Ovary (tissue), 9 donors: ENCODE data around the gene POLD1. TPM values are rescaled to one million over a fixed set of nuclear protein-coding genes. Genes with fewer than 3 reads are reported as not detected.
"Not testable (repeated sequence)": the region's sequence is repeated elsewhere in the genome, so short reads cannot be mapped to it uniquely, and the experiment has no call there.

ENCODE experiments used
- DNase-seq, 5 donors: peaks; one replicate each; pipeline ENCODE4 v3.0.0-alpha.2; 2019 to 2020
- H3K27ac ChIP-seq, 2 donors: fragments of 200-600 bp; one replicate each; pipeline versions ENCODE4 v1.5.1 to v1.8.0; 2019 to 2022
- H3K27me3 ChIP-seq: fragments of 200-600 bp; one replicate; pipeline ENCODE4 v1.8.0; 2022
- H3K36me3 ChIP-seq: fragments of 200-600 bp; sonication (generic); one replicate; pipeline ENCODE4 v1.5.1; 2019
- H3K4me1 ChIP-seq: one replicate; pipeline ENCODE4 v1.8.1; 2013; ENCODE audit warnings: mild to moderate bottlenecking, moderate library complexity; ENCODE audit not compliant: insufficient read depth
- H3K4me3 ChIP-seq: fragments of 200-600 bp; sonication (generic); one replicate; pipeline ENCODE4 v1.5.1; 2017
- H3K9me3 ChIP-seq, 2 donors: fragments of 200-600 bp in 1 of 2; sonication (generic) in 1 of 2; one replicate each; pipeline versions ENCODE4 v1.5.1 to v1.8.1; 2013 to 2019; ENCODE audit warnings: mild to moderate bottlenecking in 1 of 2, moderate library complexity in 1 of 2
- EP300 ChIP-seq: sonication (generic); formaldehyde crosslinking; IDR thresholded peaks from one replicate; pipeline ENCODE4 v1.6.1; 2017; ENCODE audit warnings: antibody characterized with exemption
- POLR2A ChIP-seq: fragments of 450-650 bp; IDR thresholded peaks from one replicate; pipeline ENCODE4 v1.6.1; 2017; ENCODE audit warnings: antibody characterized with exemption, mild to moderate bottlenecking, moderate library complexity
- WGBS, 3 donors: extraction: QIAGEN DNeasy Blood & Tissue Kit in 1 of 3; methylation state at CpG; one replicate each; pipeline versions ENCODE4 v1.1.5 to v1.1.7; 2013 to 2017; 5-methylcytosine and 5-hydroxymethylcytosine counted together
- intact Hi-C, 4 donors: fragments of 100-400 bp; cut with DNase I; formaldehyde crosslinking; loops; one replicate each; pipeline versions ENCODE4 v1.11.0 to v1.15.1; 2022 to 2023
- polyA plus RNA-seq, 2 donors: library from polyadenylated mRNA; stranded (reverse); fragments of 200-250 nt in 1 of 2; fragments of 350-450 nt in 1 of 2; fragmentation: Illumina TruSeq in 1 of 2; extraction: RNeasy Lipid Tissue Mini Kit (QIAGEN cat#74804) in 1 of 2; gene quantifications; one replicate each; pipeline ENCODE4 v1.2.3, GENCODE V29; 2013 to 2014
- total RNA-seq, 7 donors: library from RNA; depleted of rRNA in 2 of 7; stranded (reverse); fragments of >200 nt in 2 of 7; fragmentation: NEBNext Ultra II Directional in 3 of 7; extraction: Animal tissue kit (Norgen Biotek cat#: 25700) in 3 of 7; gene quantifications; one replicate each; pipeline versions ENCODE4 v1.1.0 to v1.2.4, GENCODE V29; 2016 to 2023
- TF ChIP-seq, protein P1 (sequence below), 3 donors: fragments of 450-650 bp in 2 of 3; fragments of 200-600 bp in 1 of 3; IDR thresholded peaks; one replicate each; pipeline versions ENCODE4 v1.5.1 to v1.8.0; 2016 to 2022; ENCODE audit warnings: antibody characterized with exemption in 3 of 3, mild to moderate bottlenecking in 1 of 3
- donor health status: DM: no; HTN: no; CAD: no; lungs with moderate emphysema.
- donor health status: DM: no; HTN: no; CAD: no.
- donor health status: Bipolar disorder and iron deficiency.
- donor health status: DM: yes; HTN: yes; CAD: no.
- donor health status: DM: no; HTN: no; CAD: no.
- donor health status: DM: yes; HTN: yes; CAD: no.

POLD1 gene
- total and polyA plus RNA-seq, 9 donors = 0.52 to 25.2 (median 17.1) TPM

GRCh38 chr19:50352242-50352641, 31.9 kb upstream of the POLD1 start:
- WGBS, 3 donors = 44 to 63% (median 51%) methylated on average over 4 of the region's 4 CpGs

GRCh38 chr19:50353487-50353880, 30.7 kb upstream of the POLD1 start:
- not testable (repeated sequence) for DNase-seq, H3K27me3 ChIP-seq, H3K27ac ChIP-seq, H3K9me3 ChIP-seq, H3K4me1 ChIP-seq, H3K4me3 ChIP-seq, H3K36me3 ChIP-seq
- 89 to 94% (median 89%) methylated on average over 7 of the region's 7 CpGs for WGBS, 3 donors
- intact Hi-C loops = loop anchor here in 1 of 4 donors (5.0 kb wide), 1 partner anchor 159 kb away; the partner anchor contains the start of genes ASPDH and JOSD2

More at GRCh38 chr19:50352242-50352641, 31.9 kb upstream of the POLD1 start:
- Histone ChIP-seq H3K4me1 (no peaks in the 10 kb centered on the region), H3K4me3 (no peak overlapping the region), H3K27ac (no peak overlapping the region), H3K9me3 (no peaks in the 10 kb centered on the region), H3K36me3 (no peaks in the 10 kb centered on the region), H3K27me3 (no peaks in the 10 kb centered on the region)
- DNase-seq = no peak
- no peak for TF ChIP-seq POLR2A
- no peak for TF ChIP-seq EP300
- TF ChIP-seq, protein P1, sequence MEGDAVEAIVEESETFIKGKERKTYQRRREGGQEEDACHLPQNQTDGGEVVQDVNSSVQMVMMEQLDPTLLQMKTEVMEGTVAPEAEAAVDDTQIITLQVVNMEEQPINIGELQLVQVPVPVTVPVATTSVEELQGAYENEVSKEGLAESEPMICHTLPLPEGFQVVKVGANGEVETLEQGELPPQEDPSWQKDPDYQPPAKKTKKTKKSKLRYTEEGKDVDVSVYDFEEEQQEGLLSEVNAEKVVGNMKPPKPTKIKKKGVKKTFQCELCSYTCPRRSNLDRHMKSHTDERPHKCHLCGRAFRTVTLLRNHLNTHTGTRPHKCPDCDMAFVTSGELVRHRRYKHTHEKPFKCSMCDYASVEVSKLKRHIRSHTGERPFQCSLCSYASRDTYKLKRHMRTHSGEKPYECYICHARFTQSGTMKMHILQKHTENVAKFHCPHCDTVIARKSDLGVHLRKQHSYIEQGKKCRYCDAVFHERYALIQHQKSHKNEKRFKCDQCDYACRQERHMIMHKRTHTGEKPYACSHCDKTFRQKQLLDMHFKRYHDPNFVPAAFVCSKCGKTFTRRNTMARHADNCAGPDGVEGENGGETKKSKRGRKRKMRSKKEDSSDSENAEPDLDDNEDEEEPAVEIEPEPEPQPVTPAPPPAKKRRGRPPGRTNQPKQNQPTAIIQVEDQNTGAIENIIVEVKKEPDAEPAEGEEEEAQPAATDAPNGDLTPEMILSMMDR (IDR thresholded peaks at IDR 0.05) = no peak
- intact Hi-C loops = loop anchor here in 1 of 4 donors (5.0 kb wide), 1 partner anchor 160 kb away; the partner anchor contains the start of genes ASPDH and JOSD2

GRCh38 chr19:50356691-50357177, 27.4 kb upstream of the POLD1 start:
- intact Hi-C loops = loop anchor here in 2 of 4 donors (5.0 kb wide), 2 partner anchors 61 to 426 kb away; partner anchors contain the start of gene SPIB (in 1 of the 2)
- TF ChIP-seq, protein P1 (IDR thresholded peaks at IDR 0.05) = no peak
- TF ChIP-seq EP300 = no peak
- no peak for TF ChIP-seq POLR2A
- Histone ChIP-seq H3K36me3 (no peaks in the 10 kb centered on the region), H3K9me3 (no peaks in the 10 kb centered on the region), H3K4me1 (peaks cover 2% of the 10 kb centered on the region), H3K4me3 (no peak overlapping the region), H3K27ac (no peak overlapping the region), H3K27me3 (no peaks in the 10 kb centered on the region)
- no peak for DNase-seq
- 34 to 41% (median 36%) methylated on average over 13 of the region's 13 CpGs for WGBS, 3 donors

- intact Hi-C loops = loop anchor here in 2 of 4 donors (5.0 kb wide), 2 partner anchors 60 to 425 kb away; partner anchors contain the start of gene SPIB (in 1 of the 2)
- peak overlapping the region; percentile 63 to 74 for H3K27ac ChIP-seq
- peaks cover 2% of the 10 kb centered on the region for H3K4me1 ChIP-seq
- WGBS, 3 donors = 7 to 12% (median 11%) methylated on average over 54 of the region's 54 CpGs
- DNase-seq = peak; percentile 69 to 88 (median 85)
- H3K27me3 ChIP-seq = no peaks in the 10 kb centered on the region
- H3K9me3 ChIP-seq = no peaks in the 10 kb centered on the region
- TF ChIP-seq POLR2A = no peak
- TF ChIP-seq, protein P1 (IDR thresholded peaks at IDR 0.05) = peak; percentile 83 to 90 (median 88)
- H3K4me3 ChIP-seq = peak overlapping the region; percentile 46
- no peaks in the 10 kb centered on the region for H3K36me3 ChIP-seq
These were observed 26.7 kb upstream of the POLD1 start for GRCh38 chr19:50357178-50358100.
